Activated CD8-positive, alpha-beta memory T cell treated with anti-CD3 and anti-CD28 coated beads for 4 hours (primary cell): ENCODE data around the gene ARRDC4.

Source experiments
- DNase-seq, 2 donors: peaks; one replicate each; pipeline ENCODE4 v3.0.0-alpha.2; 2020; ENCODE audit warnings: low read depth in 2 of 2

The ARRDC4 gene

GRCh38 chr15:97998307-97999071 is 38.0 kb downstream of the ARRDC4 start:
- no peak for DNase-seq

GRCh38 chr15:98000249-98001203 is 40.0 kb downstream of the ARRDC4 start:
- no peak for DNase-seq

- no peak for DNase-seq
These were observed 41.2 kb downstream of the ARRDC4 start for GRCh38 chr15:98001663-98002194.

DNA sequence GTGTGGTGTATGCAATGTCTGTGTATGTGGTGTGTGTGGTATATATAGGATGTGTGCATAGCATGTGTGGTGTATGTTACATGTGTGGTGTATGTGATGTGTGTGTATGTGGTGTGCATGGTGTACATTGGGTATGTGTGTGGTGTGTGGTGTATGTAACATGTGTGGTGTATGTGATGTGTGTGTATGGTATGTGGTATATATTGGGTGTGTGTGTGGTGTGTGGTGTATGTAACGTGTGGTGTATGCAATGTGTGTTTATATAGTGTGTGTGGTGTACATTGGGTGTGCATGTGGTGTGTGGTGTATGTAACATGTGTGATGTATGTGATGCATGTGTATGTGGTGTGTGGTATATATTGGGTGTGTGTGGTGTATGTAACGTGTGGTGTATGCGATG is 41.9 kb downstream of the ARRDC4 start:
- DNase-seq, result no peak

DNA sequence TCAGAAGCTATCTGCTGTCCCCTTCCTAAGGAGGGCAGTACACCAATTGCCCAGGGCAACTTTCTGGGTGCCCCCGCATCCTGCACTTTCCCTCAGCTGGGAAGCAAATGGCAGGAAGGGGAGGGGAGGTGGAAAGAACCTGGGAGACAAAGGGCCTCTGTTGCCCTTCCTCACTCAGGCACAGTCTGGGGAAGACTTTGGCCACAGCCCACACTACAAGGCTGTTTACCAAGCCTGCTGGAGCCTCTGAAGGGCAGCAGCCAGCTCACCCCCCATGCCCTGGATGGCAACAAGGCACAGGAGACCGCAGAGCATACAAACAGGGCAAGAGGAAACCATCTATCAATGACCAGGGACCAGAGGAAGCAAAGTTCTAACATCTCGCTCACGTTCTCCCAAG is 42.4 kb downstream of the ARRDC4 start:
- no peak for DNase-seq

- DNase-seq, result no peak
These were observed 43.0 kb downstream of the ARRDC4 start for GRCh38 chr15:98003518-98003917.

- no peak for DNase-seq
These were observed 43.5 kb downstream of the ARRDC4 start for GRCh38 chr15:98003996-98004395.

- DNase-seq, result no peak
These were observed 45.2 kb downstream of the ARRDC4 start for GRCh38 chr15:98005659-98006058.

GRCh38 chr15:98009169-98009568 is 48.7 kb downstream of the ARRDC4 start:
- no peak for DNase-seq

GRCh38 chr15:98009971-98010370 is 49.5 kb downstream of the ARRDC4 start:
- DNase-seq, result no peak

DNA sequence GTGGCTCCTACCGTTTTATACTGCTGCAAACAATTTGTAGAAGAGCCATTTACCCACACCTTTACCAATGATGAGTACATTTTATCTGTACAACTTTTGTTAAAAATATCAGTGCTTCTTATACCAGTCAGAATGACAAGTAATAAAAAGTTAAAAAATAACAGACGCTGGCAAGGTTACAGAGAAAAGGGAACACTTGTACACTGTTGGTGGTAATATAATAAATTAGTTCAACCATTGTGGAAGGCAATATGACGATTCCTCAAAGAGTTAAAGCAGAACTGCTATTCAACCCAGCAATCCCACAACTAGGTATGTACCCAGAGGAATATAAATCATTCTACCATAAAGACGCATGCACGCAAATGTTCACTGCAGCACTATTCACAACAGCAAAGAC is 51.9 kb downstream of the ARRDC4 start:
- no peak for DNase-seq

DNA sequence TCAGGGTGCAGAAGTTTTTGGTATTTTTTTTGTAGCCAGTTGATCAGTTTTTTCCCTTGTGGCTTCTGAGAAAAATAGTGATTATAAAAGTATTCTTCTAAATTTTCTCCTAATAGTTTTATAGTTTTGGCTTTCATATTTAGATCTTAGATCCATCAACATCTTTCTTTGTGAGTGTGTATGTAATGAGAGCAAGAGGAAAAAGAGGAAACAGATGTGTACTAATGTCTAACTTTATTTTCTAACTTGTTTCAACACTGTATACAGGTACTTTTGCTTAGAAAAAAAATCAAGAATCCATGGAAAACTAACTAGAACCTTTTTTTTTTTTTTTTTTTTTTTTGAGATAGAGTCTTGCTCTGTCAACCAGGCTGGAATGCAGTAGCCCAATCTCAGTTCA is 53.1 kb downstream of the ARRDC4 start:
- no peak for DNase-seq

DNA sequence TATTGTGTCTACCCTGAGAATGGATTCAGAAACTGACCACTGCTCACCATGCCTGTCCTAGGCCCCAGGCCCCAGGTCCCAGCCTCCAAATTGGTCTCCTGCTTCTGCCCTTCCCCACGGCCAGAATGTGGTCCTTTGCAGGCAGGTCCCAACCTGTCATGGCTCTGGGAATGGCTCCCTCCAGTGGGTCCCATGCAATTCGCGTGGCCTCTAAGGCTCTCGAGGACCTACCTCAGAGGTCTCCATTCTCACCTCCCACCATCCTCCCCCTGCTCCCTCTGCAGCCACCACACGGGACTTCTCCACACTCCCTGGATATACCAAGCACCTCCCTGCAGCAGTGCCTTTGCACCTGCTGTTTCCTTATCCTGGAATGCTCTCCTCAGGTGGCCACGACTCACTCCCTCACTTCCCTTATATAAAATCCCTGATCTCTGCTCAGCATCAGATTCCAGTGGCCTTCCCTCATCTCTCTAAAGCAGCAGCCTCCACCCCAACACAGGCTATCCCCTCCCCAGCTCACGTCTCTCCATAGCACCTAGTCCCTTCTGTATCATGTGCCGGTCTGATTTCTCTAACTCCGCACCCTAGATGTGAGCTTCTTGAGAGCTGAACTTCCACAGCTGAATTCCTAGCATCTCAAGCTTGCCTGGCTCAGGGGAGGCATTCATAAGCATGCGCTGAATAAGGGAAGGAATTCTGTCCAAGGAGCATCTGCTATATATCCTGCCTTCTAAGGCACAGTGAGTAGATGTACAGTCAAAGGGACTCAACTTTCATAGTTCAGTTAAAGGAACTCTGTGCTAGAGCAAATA is 56.9 kb downstream of the ARRDC4 start:
- no peak for DNase-seq

GRCh38 chr15:98018761-98019351 is 58.4 kb downstream of the ARRDC4 start:
- no peak for DNase-seq
